Measurements from ENCODE around the gene PCDHA3. TPM values are rescaled to one million over a fixed set of nuclear protein-coding genes. Genes with fewer than 3 reads are reported as not detected.

The PCDHA3 gene
- total RNA-seq, result under 1 TPM in 2 of 4 donors, not detected in 2; 0.05 to 0.13 TPM

DNA sequence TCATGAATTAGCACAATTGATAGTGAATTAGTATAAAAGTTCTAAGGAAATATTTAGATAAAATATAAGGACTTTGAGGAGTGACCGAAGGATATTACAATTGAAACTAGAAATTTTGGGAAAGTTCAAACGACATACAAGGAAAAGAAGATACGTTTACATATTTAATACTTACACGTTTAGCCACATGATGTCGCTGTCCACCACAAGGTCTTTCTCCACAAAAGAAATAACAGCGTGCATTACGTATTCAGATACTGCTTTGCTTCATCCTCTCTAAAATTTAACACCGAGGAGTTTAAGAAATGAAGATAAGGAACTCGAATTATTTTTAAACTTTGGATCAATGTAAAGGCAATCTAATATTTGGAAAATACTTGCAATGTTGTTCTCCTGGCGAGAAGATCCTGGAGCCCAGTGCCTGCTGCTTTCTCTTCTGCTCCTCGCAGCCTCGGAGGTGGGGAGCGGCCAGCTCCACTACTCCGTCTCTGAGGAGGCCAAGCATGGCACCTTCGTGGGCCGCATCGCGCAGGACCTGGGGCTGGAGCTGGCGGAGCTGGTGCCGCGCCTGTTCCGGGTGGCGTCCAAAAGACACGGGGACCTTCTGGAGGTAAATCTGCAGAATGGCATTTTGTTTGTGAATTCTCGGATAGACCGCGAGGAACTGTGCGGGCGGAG is at the start of gene PCDHA3:
Gene PCDHA3, plus strand, starts transcription at position 242 of the 678 bp plus-strand sequence.
- intact Hi-C loops (cut with DNase I; ENCODE audit: low total_unique reads), result no loop called here
- TF ChIP-seq POLR2A (IDR thresholded peaks at IDR 0.05), result no peak
- TF ChIP-seq, protein P1, sequence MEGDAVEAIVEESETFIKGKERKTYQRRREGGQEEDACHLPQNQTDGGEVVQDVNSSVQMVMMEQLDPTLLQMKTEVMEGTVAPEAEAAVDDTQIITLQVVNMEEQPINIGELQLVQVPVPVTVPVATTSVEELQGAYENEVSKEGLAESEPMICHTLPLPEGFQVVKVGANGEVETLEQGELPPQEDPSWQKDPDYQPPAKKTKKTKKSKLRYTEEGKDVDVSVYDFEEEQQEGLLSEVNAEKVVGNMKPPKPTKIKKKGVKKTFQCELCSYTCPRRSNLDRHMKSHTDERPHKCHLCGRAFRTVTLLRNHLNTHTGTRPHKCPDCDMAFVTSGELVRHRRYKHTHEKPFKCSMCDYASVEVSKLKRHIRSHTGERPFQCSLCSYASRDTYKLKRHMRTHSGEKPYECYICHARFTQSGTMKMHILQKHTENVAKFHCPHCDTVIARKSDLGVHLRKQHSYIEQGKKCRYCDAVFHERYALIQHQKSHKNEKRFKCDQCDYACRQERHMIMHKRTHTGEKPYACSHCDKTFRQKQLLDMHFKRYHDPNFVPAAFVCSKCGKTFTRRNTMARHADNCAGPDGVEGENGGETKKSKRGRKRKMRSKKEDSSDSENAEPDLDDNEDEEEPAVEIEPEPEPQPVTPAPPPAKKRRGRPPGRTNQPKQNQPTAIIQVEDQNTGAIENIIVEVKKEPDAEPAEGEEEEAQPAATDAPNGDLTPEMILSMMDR (IDR thresholded peaks at IDR 0.05), result no peak
- no peak within 1 kb of the TSS for H3K4me3 ChIP-seq (ENCODE audit: low read depth, poor library complexity, severe bottlenecking)
- 21 to 23% methylated on average over 29 of the region's 29 CpGs for WGBS, 2 donors
- no peak for DNase-seq (ENCODE audit: low spot score in 2 of 2)

DNA sequence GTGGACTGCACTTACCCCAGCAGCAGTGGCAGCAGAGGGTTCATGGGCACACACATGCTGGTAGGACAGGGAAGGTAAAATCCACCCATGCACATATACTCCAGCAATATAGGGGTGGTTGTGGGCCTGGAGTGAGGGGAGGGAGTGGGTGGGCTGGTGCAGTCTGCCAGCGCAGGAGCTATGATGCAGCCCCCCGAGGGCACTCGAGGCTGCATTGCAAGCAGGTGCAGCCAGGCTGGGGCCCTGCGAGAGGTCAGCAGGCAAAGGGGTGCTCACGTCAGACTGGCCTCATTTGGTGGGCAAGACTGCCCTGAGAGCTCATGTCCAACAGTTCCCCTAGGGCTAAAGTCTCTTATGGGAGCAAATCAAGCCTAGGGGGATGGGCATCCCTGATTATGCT is 47.3 kb upstream of the PCDHA3 start:
- H3K4me3 ChIP-seq (ENCODE audit: low read depth, poor library complexity, severe bottlenecking), result no peak overlapping the region
- 76 to 90% methylated on average over 5 of the region's 5 CpGs for WGBS, 2 donors
- intact Hi-C loops (cut with DNase I; ENCODE audit: low total_unique reads), result no loop called here
- TF ChIP-seq, protein P1 (IDR thresholded peaks at IDR 0.05), result no peak
- no peak for TF ChIP-seq POLR2A (IDR thresholded peaks at IDR 0.05)
- no peak for DNase-seq (ENCODE audit: low spot score in 2 of 2)

DNA sequence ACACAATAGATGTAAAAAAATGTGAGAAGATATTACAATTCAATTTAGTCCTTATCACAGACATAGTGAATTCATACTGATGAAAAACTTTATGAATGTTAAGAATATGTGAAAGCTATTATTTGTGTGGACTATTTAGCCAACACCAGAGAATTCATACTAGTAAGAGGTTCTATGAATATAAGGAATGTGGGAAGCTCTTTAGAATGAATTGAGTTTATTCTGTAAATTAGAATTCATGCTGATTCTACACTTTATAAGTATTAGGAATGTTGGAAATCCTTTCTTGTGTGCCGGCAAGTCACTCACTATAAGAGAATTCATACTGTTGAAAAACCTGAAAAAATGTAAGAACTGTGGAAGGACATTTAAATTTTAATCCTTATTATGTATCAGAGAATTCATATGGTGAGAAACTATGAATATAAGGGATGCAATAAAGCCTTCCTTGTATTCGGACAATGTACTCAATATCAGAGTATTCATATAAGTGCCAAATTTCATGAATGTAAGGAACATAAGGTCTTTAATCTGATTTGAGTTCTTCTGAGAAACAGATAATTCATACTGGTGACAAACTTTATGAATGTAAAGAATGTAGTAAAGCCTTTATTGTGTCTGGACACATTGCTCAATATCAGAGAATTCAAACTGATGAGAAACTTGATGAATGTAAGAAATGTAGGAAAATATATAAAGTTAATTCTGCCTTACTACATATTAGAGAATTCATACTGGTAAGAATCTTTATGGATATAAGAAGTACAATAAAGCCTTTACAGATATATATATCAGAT is 36.5 kb upstream of the PCDHA3 start:
- TF ChIP-seq, protein P1 (IDR thresholded peaks at IDR 0.05), result no peak
- no peak for TF ChIP-seq POLR2A (IDR thresholded peaks at IDR 0.05)
- intact Hi-C loops (cut with DNase I; ENCODE audit: low total_unique reads), result no loop called here
- no peak for DNase-seq (ENCODE audit: low spot score in 2 of 2)
- WGBS, 2 donors, result 84 to 89% methylated on average over 2 of the region's 2 CpGs
- no peak overlapping the region for H3K4me3 ChIP-seq (ENCODE audit: low read depth, poor library complexity, severe bottlenecking)

DNA sequence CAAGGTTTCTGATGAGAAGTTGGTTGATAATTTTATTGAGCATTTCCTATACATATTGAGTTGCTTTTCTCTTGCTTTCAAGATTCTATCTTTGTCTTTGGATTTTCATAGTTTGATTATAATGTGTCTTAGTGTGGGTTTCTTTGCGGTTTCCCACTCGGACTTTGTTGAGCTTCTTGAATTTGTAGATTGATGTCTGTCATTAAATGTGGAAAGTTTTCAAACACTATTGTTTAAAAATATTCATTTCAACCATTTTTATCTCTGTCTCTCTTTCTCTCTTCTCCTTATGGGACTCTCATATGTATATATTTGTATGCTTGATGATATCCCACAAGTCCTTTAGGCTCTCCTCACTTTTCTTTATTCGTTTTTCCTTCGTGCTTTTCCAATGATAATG is 33.4 kb upstream of the PCDHA3 start:
- intact Hi-C loops (cut with DNase I; ENCODE audit: low total_unique reads), result no loop called here
- no peak for DNase-seq (ENCODE audit: low spot score in 2 of 2)
- WGBS, 2 donors, result 80 to 82% methylated on average over 4 of the region's 4 CpGs
- TF ChIP-seq, protein P1 (IDR thresholded peaks at IDR 0.05), result no peak
- no peak for TF ChIP-seq POLR2A (IDR thresholded peaks at IDR 0.05)
- H3K4me3 ChIP-seq (ENCODE audit: low read depth, poor library complexity, severe bottlenecking), result no peak overlapping the region

DNA sequence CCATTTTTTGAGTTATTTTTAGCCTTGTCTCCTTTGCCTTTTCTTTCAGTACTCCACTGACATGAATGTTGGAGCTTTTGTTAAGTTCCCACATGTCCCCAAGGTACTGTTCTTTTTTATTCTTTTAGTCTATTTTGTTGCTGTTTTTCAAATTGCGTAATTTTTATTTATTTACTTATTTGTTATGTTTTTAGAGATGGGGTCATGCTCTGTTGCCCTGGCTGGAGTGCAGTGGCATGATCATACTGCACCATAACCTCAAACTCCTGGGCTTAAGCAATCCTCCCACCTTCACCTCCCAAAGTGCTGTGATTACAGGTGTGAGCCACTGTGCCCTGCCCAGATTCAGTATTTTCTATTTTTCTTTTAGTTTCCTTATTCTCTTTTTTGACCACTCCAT is 20.3 kb upstream of the PCDHA3 start:
- intact Hi-C loops (cut with DNase I; ENCODE audit: low total_unique reads), result no loop called here
- H3K4me3 ChIP-seq (ENCODE audit: low read depth, poor library complexity, severe bottlenecking), result no peak overlapping the region
- DNase-seq (ENCODE audit: low spot score in 2 of 2), result no peak
- WGBS, 2 donors, result 76 to 89% methylated on average over 1 of the region's 1 CpG
- TF ChIP-seq, protein P1 (IDR thresholded peaks at IDR 0.05), result no peak
- no peak for TF ChIP-seq POLR2A (IDR thresholded peaks at IDR 0.05)

Data from lower leg skin (tissue), 4 donors.